Stimulated activated CD8-positive, alpha-beta memory T cell treated with anti-CD3 and anti-CD28 coated beads, Interleukin-15, amount 100 ng/mL, for 24 hours (primary cell): ENCODE results near the gene CTRB2.
"Not testable (repeated sequence)": the region's sequence is repeated elsewhere in the genome, so short reads cannot be mapped to it uniquely, and the experiment has no call there.

ENCODE experiments used
- DNase-seq: peaks from one replicate; pipeline ENCODE4 v3.0.0-alpha.2; 2020; ENCODE audit warnings: low read depth

The CTRB2 gene

GRCh38 chr16:75205961-75206748 lies 806 bp downstream of the CTRB2 start:
- not testable (repeated sequence) for DNase-seq

GRCh38 chr16:75205438-75205837 lies 1.5 kb downstream of the CTRB2 start:
- DNase-seq, result not testable (repeated sequence)

GRCh38 chr16:75204905-75205304 lies 2.1 kb downstream of the CTRB2 start:
- not testable (repeated sequence) for DNase-seq

- no peak for DNase-seq
These were observed 2.6 kb downstream of the CTRB2 start for GRCh38 chr16:75204410-75204758.

- DNase-seq, result no peak
These were observed 3.1 kb downstream of the CTRB2 start for GRCh38 chr16:75203667-75204409.

- DNase-seq, result no peak
These were observed 3.9 kb downstream of the CTRB2 start for GRCh38 chr16:75203096-75203495.

- no peak for DNase-seq
These were observed 4.8 kb downstream of the CTRB2 start for GRCh38 chr16:75202069-75202590.

- DNase-seq, result no peak
These were observed 8.8 kb downstream of the CTRB2 start for GRCh38 chr16:75198135-75198600.

- DNase-seq, result no peak
These were observed 9.3 kb downstream of the CTRB2 start for GRCh38 chr16:75197522-75198134.

- no peak for DNase-seq
These were observed 10.1 kb downstream of the CTRB2 start for GRCh38 chr16:75196836-75197235.

- DNase-seq, result no peak
These were observed 10.9 kb downstream of the CTRB2 start for GRCh38 chr16:75195811-75196790.

- no peak for DNase-seq
These were observed 13.1 kb downstream of the CTRB2 start for GRCh38 chr16:75193730-75194444.

GRCh38 chr16:75193265-75193650 lies 13.7 kb downstream of the CTRB2 start:
- no peak for DNase-seq

GRCh38 chr16:75192606-75193264 lies 14.2 kb downstream of the CTRB2 start:
- no peak for DNase-seq

GRCh38 chr16:75189638-75190245 lies 17.2 kb downstream of the CTRB2 start:
- no peak for DNase-seq

GRCh38 chr16:75188832-75189477 lies 18.0 kb downstream of the CTRB2 start:
- no peak for DNase-seq

- no peak for DNase-seq
These were observed 25.3 kb downstream of the CTRB2 start for GRCh38 chr16:75181630-75182029.

- no peak for DNase-seq
These were observed 27.8 kb downstream of the CTRB2 start for GRCh38 chr16:75179208-75179607.

GRCh38 chr16:75176926-75177325 lies 30.0 kb downstream of the CTRB2 start:
- no peak for DNase-seq
